Pancreas (tissue), 10 donors: Measurements from ENCODE around the gene INS. TPM values are rescaled to one million over a fixed set of nuclear protein-coding genes. Genes with fewer than 3 reads are reported as not detected.

Source experiments
- ATAC-seq, 4 donors: fragments of 200-7000 bp; cut with Tn5 transposase; one replicate each; pipeline versions ENCODE4 v1.8.0 to v1.9.1; 2020; ENCODE audit warnings: mild to moderate bottlenecking in 4 of 4, moderate library complexity in 4 of 4
- DNase-seq, 6 donors: peaks; one replicate each; pipeline ENCODE4 v3.0.0-alpha.2; 2020
- FAIRE-seq: peaks from 2 replicates; lab custom pipeline; 2012; peaks lifted over from hg19 to GRCh38; lab: Jason Lieb, UNC
- H3K27ac ChIP-seq, 4 donors: fragments of 200-600 bp; sonication (generic); 1 replicate in 3 of 4; 2 replicates in 1 of 4; pipeline versions ENCODE4 v1.5.0 to v1.8.0; 2020
- H3K27me3 ChIP-seq, 4 donors: fragments of 200-600 bp; one replicate each; pipeline ENCODE4 v1.8.0; 2021
- H3K36me3 ChIP-seq, 3 donors: fragments of 200-600 bp; sonication (generic) in 1 of 3; one replicate each; pipeline versions ENCODE4 v1.5.0 to v1.8.0; 2020 to 2021
- H3K4me1 ChIP-seq, 3 donors: fragments of 200-600 bp; one replicate each; pipeline ENCODE4 v1.8.0; 2021
- H3K4me3 ChIP-seq, 4 donors: fragments of 200-600 bp; sonication (generic) in 2 of 4; one replicate each; pipeline versions ENCODE4 v1.5.0 to v1.8.0; 2020 to 2021
- H3K9me3 ChIP-seq, 4 donors: fragments of 200-600 bp; one replicate each; pipeline ENCODE4 v1.8.0; 2021
- WGBS, 2 donors: extraction: QIAGEN DNeasy Blood & Tissue Kit; methylation state at CpG; one replicate each; pipeline ENCODE4 v1.1.7; 2013; 5-methylcytosine and 5-hydroxymethylcytosine counted together
- intact Hi-C, 3 donors: fragments of 100-400 bp; cut with DNase I; formaldehyde crosslinking; loops; one replicate each; pipeline versions ENCODE4 v1.11.1 to v1.14.2; 2022
- polyA plus RNA-seq, 2 donors: library from polyadenylated mRNA; stranded (reverse); fragments of 200-250 nt; gene quantifications; one replicate each; pipeline ENCODE4 v1.2.3, GENCODE V29; 2013
- total RNA-seq, 6 donors: library from RNA; stranded (reverse); fragmentation: NEBNext Ultra II Directional in 4 of 6; extraction: Animal tissue kit (Norgen Biotek cat#: 25700) in 4 of 6; gene quantifications; one replicate each; pipeline versions ENCODE4 v1.2.1 to v1.2.4, GENCODE V29; 2021 to 2023
- TF ChIP-seq, protein P1 (sequence below), 4 donors: fragments of 200-600 bp; sonication (generic) in 3 of 4; IDR thresholded peaks; one replicate each; pipeline versions ENCODE4 v1.5.0 to v1.8.0; 2021; ENCODE audit warnings: antibody characterized with exemption in 4 of 4
- donor health status: healthy with polysubstance abuse.
- donor health status: DM: no; HTN: no; CAD: no; lungs with moderate emphysema.
- donor health status: DM: no; HTN: no; CAD: no.
- donor health status: control.
- donor health status: control.
- donor health status: Bipolar disorder and iron deficiency.
- donor health status: DM: yes; HTN: yes; CAD: no.
- donor health status: DM: no; HTN: no; CAD: no.
- donor health status: DM: no; HTN: no; CAD: no.
- donor health status: DM: yes; HTN: yes; CAD: no.

Gene INS
- total and polyA plus RNA-seq, 8 donors = 1,425 to 145,342 (median 6,399) TPM

DNA sequence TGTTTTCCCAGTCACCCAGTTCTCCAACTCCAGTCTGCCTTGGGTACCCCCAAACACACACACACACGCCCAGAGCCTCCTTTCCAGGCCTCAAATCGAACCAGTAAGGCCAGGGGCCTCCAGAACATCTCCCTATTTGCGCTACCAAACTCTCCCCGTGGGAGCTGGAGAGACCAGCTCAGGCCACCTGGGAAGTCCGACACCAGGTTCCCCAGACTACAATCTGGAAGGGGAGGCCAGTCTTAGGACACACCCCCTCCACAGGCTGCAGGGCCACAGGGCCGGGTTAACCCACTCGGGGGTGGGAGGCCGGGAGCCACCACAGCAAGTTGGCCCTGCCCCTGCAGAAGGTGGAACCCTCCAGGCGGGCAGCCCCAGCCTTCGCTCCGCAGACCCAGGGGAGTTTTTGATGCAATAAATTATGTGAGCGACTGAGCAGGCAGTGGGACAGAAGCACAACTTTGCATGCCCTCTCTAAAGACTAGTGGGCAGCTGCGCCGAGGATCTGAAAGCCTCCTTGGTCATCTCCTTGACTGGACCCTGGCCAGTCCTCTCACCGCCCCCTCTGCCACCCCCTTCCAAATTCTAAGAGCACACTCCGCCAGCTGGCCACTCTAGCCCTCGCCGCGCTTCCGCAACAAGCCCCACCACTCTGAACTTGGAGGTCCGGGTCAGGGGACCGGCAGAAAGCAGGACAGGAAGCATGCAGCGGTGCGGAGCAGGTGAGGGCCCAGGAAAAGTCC lies 24.6 kb downstream of the INS start:
- DNase-seq (peak in 3 of 6 donors; percentile 18 to 74 (median 53)), ATAC-seq (no peak), FAIRE-seq (no peak)
- H3K4me3 ChIP-seq = no peak overlapping the region
- H3K9me3 ChIP-seq = no peaks in the 10 kb centered on the region
- WGBS, 2 donors = 63 to 68% methylated on average over 24 of the region's 24 CpGs
- no peak overlapping the region for H3K27ac ChIP-seq
- TF ChIP-seq, protein P1, sequence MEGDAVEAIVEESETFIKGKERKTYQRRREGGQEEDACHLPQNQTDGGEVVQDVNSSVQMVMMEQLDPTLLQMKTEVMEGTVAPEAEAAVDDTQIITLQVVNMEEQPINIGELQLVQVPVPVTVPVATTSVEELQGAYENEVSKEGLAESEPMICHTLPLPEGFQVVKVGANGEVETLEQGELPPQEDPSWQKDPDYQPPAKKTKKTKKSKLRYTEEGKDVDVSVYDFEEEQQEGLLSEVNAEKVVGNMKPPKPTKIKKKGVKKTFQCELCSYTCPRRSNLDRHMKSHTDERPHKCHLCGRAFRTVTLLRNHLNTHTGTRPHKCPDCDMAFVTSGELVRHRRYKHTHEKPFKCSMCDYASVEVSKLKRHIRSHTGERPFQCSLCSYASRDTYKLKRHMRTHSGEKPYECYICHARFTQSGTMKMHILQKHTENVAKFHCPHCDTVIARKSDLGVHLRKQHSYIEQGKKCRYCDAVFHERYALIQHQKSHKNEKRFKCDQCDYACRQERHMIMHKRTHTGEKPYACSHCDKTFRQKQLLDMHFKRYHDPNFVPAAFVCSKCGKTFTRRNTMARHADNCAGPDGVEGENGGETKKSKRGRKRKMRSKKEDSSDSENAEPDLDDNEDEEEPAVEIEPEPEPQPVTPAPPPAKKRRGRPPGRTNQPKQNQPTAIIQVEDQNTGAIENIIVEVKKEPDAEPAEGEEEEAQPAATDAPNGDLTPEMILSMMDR (IDR thresholded peaks at IDR 0.05) = no peak
- H3K36me3 ChIP-seq = no peaks in the 10 kb centered on the region
- intact Hi-C loops = no loop called here
- H3K4me1 ChIP-seq = peaks cover 0 to 4% (median 0%) of the 10 kb centered on the region in 3 donors
- H3K27me3 ChIP-seq = peaks cover 0 to 13% (median 8%) of the 10 kb centered on the region in 4 donors

DNA sequence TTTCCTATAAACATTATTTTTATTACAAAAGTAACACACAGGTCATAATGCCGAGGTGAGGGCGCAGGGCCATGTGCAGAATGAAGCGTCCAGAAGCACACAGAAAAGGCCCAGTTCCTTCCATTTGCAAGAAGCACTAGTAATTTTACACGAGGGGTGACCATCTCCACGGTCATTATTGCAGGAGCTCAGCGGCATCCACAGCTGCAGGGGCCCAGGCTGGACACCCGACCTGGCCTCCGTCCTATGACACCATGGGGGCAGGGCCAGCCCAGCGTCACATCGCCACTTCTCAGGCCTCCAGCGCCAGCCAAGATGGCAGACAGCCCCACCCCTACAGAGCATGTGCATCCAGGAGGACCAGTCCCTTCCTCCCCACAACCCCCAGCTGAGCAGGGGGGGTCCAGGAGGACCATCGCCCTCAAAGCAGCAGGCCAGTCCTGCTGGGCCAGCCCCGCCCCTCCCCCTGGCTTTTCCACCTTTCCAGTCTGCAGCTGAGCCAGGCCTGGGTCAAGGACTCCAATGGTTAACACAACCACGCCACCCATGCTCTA lies 25.3 kb downstream of the INS start:
- H3K27me3 ChIP-seq = peaks cover 0 to 8% (median 4%) of the 10 kb centered on the region in 4 donors
- WGBS, 2 donors = 83 to 87% methylated on average over 13 to 14 of the region's 14 CpGs
- TF ChIP-seq, protein P1 (IDR thresholded peaks at IDR 0.05) = no peak
- DNase-seq = peak in 3 of 6 donors; percentile 20 to 63 (median 45)
- ATAC-seq = no peak
- no peak overlapping the region for H3K27ac ChIP-seq
- H3K4me3 ChIP-seq = no peak overlapping the region
- no peaks in the 10 kb centered on the region for H3K9me3 ChIP-seq
- H3K36me3 ChIP-seq = no peaks in the 10 kb centered on the region
- H3K4me1 ChIP-seq = peaks cover 0 to 4% (median 0%) of the 10 kb centered on the region in 3 donors
- intact Hi-C loops = no loop called here
- no peak for FAIRE-seq

DNA sequence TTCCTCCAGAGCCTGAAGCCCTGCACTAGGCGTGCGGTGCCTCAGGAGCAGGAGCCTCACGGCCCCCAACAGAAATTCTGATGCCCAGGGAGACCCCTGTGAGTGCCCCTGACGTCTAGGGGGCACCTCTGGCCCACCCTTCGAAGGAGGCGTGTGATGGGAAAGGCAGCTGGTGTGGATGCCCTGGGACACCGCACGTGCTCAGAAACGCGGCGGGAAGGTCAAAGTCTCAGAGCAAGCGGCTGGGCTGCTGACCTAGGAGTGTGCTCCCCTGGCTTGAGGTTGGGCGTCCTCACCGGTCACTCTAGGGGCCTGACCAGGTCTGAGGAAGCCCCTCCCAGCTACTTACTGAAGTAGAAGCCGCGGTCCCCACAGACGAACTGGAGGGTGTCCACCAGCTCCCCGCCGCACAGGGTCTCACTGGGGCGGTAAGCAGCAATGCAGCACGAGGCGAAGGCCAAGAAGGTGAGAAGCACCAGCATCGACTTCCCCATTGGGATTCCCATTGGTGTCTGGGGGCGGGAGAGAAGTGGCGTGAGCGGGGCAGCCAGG lies 25.9 kb downstream of the INS start:
- no peak overlapping the region for H3K4me3 ChIP-seq
- 63 to 70% methylated on average over 26 of the region's 26 CpGs for WGBS, 2 donors
- intact Hi-C loops = no loop called here
- FAIRE-seq = no peak
- TF ChIP-seq, protein P1 (IDR thresholded peaks at IDR 0.05) = no peak
- peaks cover 0 to 3% (median under 1%) of the 10 kb centered on the region in 4 donors for H3K27me3 ChIP-seq
- ATAC-seq = no peak
- peak in 2 of 6 donors; percentile 11 to 40 for DNase-seq
- H3K36me3 ChIP-seq = no peaks in the 10 kb centered on the region
- H3K9me3 ChIP-seq = no peaks in the 10 kb centered on the region
- no peak overlapping the region for H3K27ac ChIP-seq
- peaks cover 0 to 4% (median 0%) of the 10 kb centered on the region in 3 donors for H3K4me1 ChIP-seq

DNA sequence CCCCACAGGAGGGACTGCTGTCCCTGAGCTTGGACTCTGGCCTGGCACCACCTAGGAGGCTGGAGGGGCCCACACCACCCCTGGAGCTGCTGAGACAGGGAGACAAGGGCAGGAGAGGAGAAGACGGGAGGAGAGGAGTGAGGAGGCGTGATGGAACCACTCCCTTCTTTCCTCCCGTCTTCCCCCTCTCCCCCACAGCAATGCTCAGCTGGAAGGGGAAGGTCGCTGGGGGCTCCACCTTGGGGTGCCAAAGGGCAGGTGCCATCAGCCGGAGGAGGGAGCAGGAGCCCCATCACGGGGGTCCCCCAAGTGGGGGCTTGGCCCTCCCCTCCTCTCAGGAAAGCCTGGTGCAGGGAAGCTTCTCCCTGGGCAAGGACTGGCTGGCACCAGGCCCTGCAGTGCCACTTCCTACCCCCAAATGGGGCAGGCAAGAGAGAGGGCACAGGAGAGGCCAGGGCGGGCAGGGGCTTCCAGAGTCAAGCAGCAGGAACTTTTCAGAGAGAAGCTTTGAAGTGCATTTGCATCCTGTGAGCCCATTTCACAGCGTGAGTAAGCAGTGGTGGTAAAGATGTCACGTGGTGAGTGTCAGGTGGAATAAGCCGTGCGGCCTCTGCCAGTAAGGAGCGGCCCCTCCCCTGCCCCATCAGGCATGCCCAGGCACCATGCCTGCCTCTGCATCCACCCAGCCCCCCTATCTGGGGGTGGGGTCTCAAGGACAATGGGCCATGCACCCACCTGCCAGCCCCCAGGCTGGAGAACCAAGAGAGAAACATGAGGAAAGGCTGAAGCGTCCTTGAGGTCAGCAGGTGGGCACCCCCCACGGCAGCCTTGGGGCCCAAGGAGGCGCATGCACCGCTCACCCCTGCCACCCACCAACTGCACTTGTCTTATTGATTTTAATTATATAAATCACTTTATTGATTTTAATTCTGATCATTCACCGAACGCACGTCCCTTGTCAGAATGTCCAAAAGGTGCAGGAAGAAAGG lies 26.7 kb downstream of the INS start:
- ATAC-seq (no peak), DNase-seq (peak in 2 of 6 donors; percentile 11 to 58), FAIRE-seq (no peak)
- intact Hi-C loops = no loop called here
- 47 to 68% methylated on average over 19 of the region's 19 CpGs for WGBS, 2 donors
- Histone ChIP-seq H3K27ac (no peak overlapping the region), H3K4me3 (no peak overlapping the region), H3K36me3 (no peaks in the 10 kb centered on the region), H3K4me1 (peaks cover 0 to 4% (median 0%) of the 10 kb centered on the region in 3 donors), H3K9me3 (no peaks in the 10 kb centered on the region), H3K27me3 (peaks cover 0 to 3% (median 0%) of the 10 kb centered on the region in 4 donors)
- TF ChIP-seq, protein P1 (IDR thresholded peaks at IDR 0.05) = no peak
